ENCODE data around the gene ATP10A. TPM values are rescaled to one million over a fixed set of nuclear protein-coding genes. Genes with fewer than 3 reads are reported as not detected.

ATP10A gene
- polyA plus RNA-seq, 1 of the 3 experiments (the other 2 are of a cell fraction) = not detected

DNA sequence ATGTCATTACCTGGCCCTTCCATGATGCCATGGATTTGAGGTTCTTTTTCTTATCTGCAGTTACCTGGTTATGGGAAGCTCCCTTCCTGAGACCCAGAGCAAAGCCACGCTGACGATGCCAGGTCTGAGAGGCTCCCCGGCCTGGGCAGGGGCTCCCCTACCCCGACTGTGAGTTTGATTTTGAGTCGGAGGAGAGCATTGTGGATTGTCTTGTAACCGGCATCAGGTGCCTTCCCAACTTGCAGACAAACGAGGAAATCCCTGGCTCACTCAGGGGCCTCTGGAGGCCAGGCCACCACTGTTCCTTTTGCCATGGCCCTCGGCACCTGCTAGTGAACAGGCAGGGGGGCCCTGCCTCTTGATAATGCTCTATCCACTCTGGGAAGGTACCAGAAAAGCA is 151.4 kb downstream of the ATP10A start:
- Histone ChIP-seq H3K9me3 (no peaks in the 10 kb centered on the region), H3K79me2 (ENCODE audit: insufficient read depth) (no peaks in the 10 kb centered on the region), H3K4me3 (ENCODE audit: low read depth in 2 of 2, low read length in 1 of 2) (no peak overlapping the region), H3K4me1 (ENCODE audit: control insufficient read depth in 1 of 2, insufficient read depth in 2 of 2, low read depth in 1 of 2, low read length in 1 of 2) (no peaks in the 10 kb centered on the region), H3K36me3 (replicated peaks in 1 of 2; ENCODE audit: control insufficient read depth in 1 of 2, insufficient read depth in 2 of 2, low read length in 1 of 2) (no peaks in the 10 kb centered on the region), H2AFZ (ENCODE audit: low read depth) (no peak overlapping the region), H3K27ac (ENCODE audit: low read depth in 2 of 2, low read length in 1 of 2) (no peak overlapping the region), H3K9me2 (no peaks in the 10 kb centered on the region), H3F3A (replicated peaks; ENCODE audit: insufficient read depth) (no peaks in the 10 kb centered on the region), H4K20me1 (ENCODE audit: insufficient read depth) (no peaks in the 10 kb centered on the region), H3K9ac (no peak overlapping the region), H3K27me3 (ENCODE audit: insufficient read depth) (no peaks in the 10 kb centered on the region), H3K4me2 (no peak overlapping the region)
- ChIA-PET CTCF (interaction anchor here (1.3 kb wide), 1 partner anchor 9 kb away, joined by 3 read pairs; no protein-coding TSS in a partner anchor), POLR2A (no interaction called here)
- no peak for DNase-seq
- no peak for TF ChIP-seq FOXM1 (IDR thresholded peaks at IDR 0.05; ENCODE audit: low read depth)
- TF ChIP-seq, protein P1, sequence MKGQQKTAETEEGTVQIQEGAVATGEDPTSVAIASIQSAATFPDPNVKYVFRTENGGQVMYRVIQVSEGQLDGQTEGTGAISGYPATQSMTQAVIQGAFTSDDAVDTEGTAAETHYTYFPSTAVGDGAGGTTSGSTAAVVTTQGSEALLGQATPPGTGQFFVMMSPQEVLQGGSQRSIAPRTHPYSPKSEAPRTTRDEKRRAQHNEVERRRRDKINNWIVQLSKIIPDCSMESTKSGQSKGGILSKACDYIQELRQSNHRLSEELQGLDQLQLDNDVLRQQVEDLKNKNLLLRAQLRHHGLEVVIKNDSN (IDR thresholded peaks at IDR 0.05; ENCODE audit: borderline replicate concordance, low read depth) = no peak
- no peak for TF ChIP-seq RFX5 (IDR thresholded peaks at IDR 0.05; ENCODE audit: low read length)
- TF ChIP-seq, protein P2, sequence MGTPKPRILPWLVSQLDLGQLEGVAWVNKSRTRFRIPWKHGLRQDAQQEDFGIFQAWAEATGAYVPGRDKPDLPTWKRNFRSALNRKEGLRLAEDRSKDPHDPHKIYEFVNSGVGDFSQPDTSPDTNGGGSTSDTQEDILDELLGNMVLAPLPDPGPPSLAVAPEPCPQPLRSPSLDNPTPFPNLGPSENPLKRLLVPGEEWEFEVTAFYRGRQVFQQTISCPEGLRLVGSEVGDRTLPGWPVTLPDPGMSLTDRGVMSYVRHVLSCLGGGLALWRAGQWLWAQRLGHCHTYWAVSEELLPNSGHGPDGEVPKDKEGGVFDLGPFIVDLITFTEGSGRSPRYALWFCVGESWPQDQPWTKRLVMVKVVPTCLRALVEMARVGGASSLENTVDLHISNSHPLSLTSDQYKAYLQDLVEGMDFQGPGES (IDR thresholded peaks at IDR 0.05; ENCODE audit: low read depth, low read length) = no peak
- TF ChIP-seq TEAD4 (IDR thresholded peaks at IDR 0.05; ENCODE audit: borderline replicate concordance, insufficient read depth) = no peak
- TF ChIP-seq TAF1 (IDR thresholded peaks at IDR 0.05; ENCODE audit: borderline replicate concordance, low read depth, low read length) = no peak
- TF ChIP-seq, protein P3, sequence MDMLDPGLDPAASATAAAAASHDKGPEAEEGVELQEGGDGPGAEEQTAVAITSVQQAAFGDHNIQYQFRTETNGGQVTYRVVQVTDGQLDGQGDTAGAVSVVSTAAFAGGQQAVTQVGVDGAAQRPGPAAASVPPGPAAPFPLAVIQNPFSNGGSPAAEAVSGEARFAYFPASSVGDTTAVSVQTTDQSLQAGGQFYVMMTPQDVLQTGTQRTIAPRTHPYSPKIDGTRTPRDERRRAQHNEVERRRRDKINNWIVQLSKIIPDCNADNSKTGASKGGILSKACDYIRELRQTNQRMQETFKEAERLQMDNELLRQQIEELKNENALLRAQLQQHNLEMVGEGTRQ (IDR thresholded peaks at IDR 0.05; ENCODE audit: borderline replicate concordance, low read depth, low read length) = no peak
- WGBS (ENCODE audit: low lambda C conversion rate) = 67% methylated on average over 1 of the region's 8 CpGs

DNA sequence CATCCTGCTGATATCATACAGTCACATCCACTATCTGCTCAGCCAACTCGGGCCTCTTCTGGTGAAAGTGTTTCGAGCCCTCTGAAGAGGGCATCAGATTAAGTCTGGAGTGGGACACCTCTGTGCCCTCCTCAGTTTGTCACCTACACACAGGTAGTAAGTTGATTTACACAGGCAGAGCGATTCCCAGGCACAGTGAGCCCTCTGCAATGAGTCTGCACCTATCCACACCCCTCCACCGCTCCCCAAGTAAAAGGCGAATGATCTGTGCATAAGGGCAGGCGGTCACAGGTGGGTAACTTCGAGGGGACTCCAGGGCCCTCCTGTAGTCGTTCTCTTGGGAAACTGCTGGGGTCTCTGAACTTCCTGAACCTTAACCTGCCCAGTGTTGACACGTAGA is 152.0 kb downstream of the ATP10A start:
- no peak overlapping the region for H3K4me3 ChIP-seq (ENCODE audit: low read depth in 2 of 2, low read length in 1 of 2)
- H3K9ac ChIP-seq = no peak overlapping the region
- H3K4me1 ChIP-seq (ENCODE audit: control insufficient read depth in 1 of 2, insufficient read depth in 2 of 2, low read depth in 1 of 2, low read length in 1 of 2) = no peaks in the 10 kb centered on the region
- no peaks in the 10 kb centered on the region for H3K79me2 ChIP-seq (ENCODE audit: insufficient read depth)
- 19% methylated on average over 4 of the region's 9 CpGs for WGBS (ENCODE audit: low lambda C conversion rate)
- H3F3A ChIP-seq (replicated peaks; ENCODE audit: insufficient read depth) = no peaks in the 10 kb centered on the region
- ChIA-PET POLR2A (no interaction called here), CTCF (interaction anchor here (1.3 to 1.5 kb wide), 2 partner anchors 10 to 215 kb away, joined by 3 to 5 read pairs; no protein-coding TSS in a partner anchor)
- no peaks in the 10 kb centered on the region for H3K9me3 ChIP-seq
- no peaks in the 10 kb centered on the region for H3K36me3 ChIP-seq (replicated peaks in 1 of 2; ENCODE audit: control insufficient read depth in 1 of 2, insufficient read depth in 2 of 2, low read length in 1 of 2)
- no peak for DNase-seq
- no peaks in the 10 kb centered on the region for H4K20me1 ChIP-seq (ENCODE audit: insufficient read depth)
- H3K9me2 ChIP-seq = no peaks in the 10 kb centered on the region
- H3K27ac ChIP-seq (ENCODE audit: low read depth in 2 of 2, low read length in 1 of 2) = no peak overlapping the region
- H3K4me2 ChIP-seq = no peak overlapping the region
- TF ChIP-seq MEF2A (IDR thresholded peaks at IDR 0.05; ENCODE audit: borderline replicate concordance, low read depth) (no peak), JUND (IDR thresholded peaks at IDR 0.05) (no peak), FOSL2 (IDR thresholded peaks at IDR 0.05; ENCODE audit: borderline replicate concordance, low read depth) (no peak), FOXJ3 (CRISPR knock-in tag; IDR thresholded peaks at IDR 0.05) (no peak), SMC3 (IDR thresholded peaks at IDR 0.05; ENCODE audit: low read depth, low read length) (no peak)
- TF ChIP-seq, protein P4, sequence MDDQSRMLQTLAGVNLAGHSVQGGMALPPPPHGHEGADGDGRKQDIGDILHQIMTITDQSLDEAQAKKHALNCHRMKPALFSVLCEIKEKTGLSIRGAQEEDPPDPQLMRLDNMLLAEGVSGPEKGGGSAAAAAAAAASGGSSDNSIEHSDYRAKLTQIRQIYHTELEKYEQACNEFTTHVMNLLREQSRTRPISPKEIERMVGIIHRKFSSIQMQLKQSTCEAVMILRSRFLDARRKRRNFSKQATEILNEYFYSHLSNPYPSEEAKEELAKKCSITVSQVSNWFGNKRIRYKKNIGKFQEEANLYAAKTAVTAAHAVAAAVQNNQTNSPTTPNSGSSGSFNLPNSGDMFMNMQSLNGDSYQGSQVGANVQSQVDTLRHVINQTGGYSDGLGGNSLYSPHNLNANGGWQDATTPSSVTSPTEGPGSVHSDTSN (IDR thresholded peaks at IDR 0.05) = no peak
- no peaks in the 10 kb centered on the region for H3K27me3 ChIP-seq (ENCODE audit: insufficient read depth)
- no peak overlapping the region for H2AFZ ChIP-seq (ENCODE audit: low read depth)
